Effector CD4-positive, alpha-beta T cell (primary cell): ENCODE measurements around the gene GPR183.

ENCODE experiments used
- DNase-seq: peaks from one replicate; pipeline ENCODE4 v3.0.0-alpha.2; 2020

GPR183 gene

DNA sequence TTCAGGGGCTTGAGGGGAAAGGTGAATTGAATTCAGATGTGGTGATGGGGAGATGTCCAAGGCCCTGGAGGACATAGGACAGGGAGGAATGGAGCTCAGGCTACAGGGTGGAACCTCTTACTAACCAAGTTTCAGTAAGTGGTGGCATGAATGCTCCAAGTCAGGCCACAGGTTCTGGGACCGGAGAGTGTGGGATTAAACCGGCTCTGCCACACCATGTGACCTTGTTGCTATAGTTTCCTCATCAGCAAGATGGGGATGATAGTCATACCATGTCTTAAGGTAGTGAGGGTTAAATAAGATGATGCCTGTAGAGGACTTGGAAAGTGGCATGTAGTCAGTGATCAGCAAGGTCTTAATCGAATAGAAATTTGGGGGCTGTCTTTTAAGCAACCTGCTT lies 16.3 kb downstream of the GPR183 start:
- DNase-seq, result no peak

DNA sequence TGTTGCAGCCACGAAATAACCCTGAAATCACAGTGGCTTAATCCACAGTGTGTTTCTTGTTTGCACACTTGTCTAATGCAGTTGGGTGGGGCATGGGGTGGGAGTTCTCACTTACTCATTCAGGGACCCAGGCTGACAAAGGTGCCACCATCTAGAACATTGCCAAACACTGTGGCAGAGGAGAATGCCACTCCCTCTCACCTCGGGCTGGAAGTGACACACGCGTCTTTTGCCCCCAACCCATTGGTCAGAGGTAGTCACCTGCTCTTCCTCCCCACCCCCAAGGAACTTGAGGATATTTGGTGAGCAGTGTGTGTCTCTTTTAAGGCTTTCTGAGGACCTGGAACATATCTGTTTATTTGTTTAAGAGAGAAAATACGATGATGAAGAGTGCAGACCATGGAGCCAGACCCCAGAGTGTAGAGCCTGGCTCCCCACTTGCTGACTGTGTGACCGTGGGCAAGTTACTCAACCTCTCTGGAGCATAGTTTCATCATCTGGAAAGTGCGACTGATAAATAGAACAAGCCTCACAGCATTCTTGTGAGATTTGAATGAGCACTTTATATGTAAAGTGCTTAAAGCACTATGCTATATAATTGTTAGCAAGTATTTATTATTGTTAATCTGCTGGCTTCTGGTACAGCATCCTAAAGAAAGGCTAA lies 17.4 kb downstream of the GPR183 start:
- DNase-seq, result peak; percentile 30

DNA sequence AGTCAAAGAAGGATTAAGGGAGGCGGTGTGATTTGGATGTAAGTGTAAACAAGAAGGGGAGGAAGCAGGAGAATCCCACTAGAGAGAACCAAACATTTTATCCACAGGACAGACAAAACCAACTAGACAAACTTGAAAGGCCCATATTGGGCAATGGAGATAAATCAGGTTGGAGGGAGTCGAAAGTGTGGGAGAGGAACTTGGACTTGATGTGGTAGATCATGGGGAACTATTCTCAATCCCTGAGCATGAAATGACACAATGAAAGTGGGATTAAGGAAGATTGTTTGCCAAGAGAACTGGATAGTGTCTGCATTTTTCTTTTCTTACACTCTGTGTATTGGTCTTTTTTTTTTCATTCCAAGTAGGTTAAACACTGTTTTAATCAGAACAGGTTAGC lies 17.9 kb downstream of the GPR183 start:
- no peak for DNase-seq

- DNase-seq, result no peak
Measured at GRCh38 chr13:99288089-99288488, 19.1 kb downstream of the GPR183 start.

- no peak for DNase-seq
Measured at GRCh38 chr13:99287551-99287950, 19.6 kb downstream of the GPR183 start.

- no peak for DNase-seq
Measured at GRCh38 chr13:99285432-99286182, 21.6 kb downstream of the GPR183 start.

GRCh38 chr13:99282264-99283231 lies 24.7 kb downstream of the GPR183 start:
- no peak for DNase-seq

GRCh38 chr13:99281811-99282263 lies 25.4 kb downstream of the GPR183 start:
- DNase-seq, result peak; percentile 49

DNA sequence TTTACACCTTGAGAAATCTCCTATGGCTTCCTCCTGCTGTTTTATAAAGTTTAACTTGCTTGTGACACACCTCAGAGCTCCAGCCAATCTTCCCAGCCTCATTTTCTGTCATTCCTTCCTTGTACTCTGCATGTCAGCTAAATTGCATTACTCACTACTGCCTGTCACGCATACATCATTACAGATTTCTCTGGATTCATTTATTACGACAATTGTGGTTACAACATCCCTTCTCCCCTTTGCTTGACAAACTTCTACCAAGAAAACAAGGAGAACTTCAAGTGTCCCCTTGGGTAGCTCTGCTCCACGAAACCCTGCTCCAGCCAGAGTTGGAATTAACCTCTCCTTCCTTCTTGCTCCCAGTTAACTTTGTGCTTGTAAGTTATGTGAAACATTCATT lies 27.0 kb downstream of the GPR183 start:
- DNase-seq, result no peak

DNA sequence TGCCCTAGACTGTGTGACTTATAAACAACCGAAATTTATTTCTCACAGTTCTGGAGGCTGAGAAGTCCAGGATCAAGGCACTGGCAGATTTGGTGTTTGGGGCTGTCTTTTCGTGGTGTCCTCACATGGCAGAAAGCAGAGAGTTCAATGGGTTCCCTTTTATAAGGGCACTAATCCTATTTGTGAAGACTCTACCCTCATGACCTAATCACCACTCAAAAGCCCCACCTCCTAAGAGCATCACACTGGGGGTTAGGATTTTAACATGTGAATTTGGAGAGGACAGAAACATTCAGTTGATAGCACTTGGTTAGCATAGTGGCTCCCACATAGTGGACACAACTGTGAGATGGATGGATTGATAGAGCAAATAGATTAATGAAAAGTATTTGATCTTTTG lies 27.6 kb downstream of the GPR183 start:
- no peak for DNase-seq

- DNase-seq, result no peak
Measured at GRCh38 chr13:99278843-99279242, 28.4 kb downstream of the GPR183 start.

DNA sequence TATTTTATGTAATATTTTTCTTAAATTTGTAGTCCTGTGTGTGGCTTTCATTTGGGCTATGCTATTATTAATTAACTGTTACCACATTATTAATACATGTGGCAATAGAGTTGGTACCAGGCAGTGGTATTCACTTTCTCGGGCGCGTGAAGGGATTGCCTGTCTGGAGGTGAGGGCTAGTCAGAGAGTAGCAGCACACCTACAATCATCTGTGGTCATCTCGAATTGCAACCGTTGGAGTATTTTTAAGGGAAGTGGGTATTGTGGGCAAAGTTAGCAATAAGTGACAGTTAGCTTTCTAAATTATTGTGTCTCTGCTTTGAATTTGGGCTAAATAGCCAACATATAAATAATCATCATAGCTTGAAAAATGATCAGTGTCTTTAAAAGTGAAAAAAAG lies 29.0 kb downstream of the GPR183 start:
- DNase-seq, result no peak

DNA sequence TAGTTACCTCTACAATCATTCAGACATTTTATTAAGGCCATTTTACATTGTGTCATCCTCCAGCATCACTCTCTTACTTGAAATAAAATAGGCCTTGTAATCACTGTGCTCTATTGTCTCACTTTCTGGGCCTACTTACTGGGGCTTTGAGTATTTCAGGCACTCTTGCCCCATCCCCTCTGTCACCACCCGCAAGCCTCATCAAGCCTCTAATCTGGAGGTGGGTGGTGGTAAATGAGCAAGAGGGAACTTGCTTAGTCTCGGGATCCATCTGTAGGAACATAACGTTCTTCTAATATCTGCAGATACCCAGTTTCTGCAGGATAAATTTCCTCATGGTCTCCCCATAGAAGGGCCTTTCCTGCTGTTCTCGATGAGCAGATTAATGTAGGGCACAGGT lies 29.6 kb downstream of the GPR183 start:
- DNase-seq, result no peak

- DNase-seq, result no peak
Measured at GRCh38 chr13:99276706-99277105, 30.5 kb downstream of the GPR183 start.

GRCh38 chr13:99275093-99275469 lies 32.1 kb downstream of the GPR183 start:
- DNase-seq, result peak; percentile 26

DNA sequence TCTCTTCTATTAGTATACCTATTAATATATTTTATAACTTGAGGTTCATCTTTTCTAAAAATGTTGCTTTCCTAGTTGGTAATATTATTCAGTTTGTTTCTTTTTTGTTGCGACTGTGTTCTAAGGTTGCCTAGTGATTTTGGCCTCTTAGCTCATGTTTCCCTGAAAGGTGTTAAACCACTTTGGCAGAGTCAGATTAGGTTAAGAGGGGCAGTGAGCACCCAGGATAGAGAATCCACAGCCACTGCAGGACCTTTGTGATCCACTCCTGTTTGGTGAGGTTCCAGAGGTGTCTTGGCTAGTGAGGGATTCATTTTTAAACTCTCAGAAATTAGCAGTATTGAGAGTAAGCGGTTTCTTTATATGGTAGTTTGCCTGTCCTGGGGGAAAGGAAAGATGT lies 34.1 kb downstream of the GPR183 start:
- DNase-seq, result no peak

GRCh38 chr13:99272481-99272880 lies 34.7 kb downstream of the GPR183 start:
- no peak for DNase-seq

GRCh38 chr13:99271249-99271648 lies 36.0 kb downstream of the GPR183 start:
- no peak for DNase-seq

GRCh38 chr13:99270518-99270917 lies 36.7 kb downstream of the GPR183 start:
- DNase-seq, result no peak

- no peak for DNase-seq
Measured at GRCh38 chr13:99269627-99270241, 37.5 kb downstream of the GPR183 start.

DNA sequence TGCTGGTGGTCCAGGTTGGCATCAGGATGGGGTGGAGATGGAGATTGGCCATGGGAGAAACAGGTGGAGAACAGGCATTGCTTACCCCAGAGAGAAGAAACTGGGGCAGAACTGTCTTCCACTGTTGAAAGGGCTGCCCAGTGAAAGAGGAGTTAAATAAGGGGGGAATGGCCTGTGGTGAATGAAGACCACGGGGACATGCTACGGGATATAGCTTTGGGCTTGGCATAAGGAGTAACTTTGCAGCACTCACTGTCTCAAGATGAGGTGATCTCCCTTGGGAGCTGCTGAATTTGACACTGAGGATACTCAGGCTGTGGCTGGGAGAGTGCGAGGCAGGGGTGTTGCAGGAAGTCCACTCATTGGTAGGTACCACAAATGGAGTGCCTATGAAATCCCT lies 38.4 kb downstream of the GPR183 start:
- no peak for DNase-seq

DNA sequence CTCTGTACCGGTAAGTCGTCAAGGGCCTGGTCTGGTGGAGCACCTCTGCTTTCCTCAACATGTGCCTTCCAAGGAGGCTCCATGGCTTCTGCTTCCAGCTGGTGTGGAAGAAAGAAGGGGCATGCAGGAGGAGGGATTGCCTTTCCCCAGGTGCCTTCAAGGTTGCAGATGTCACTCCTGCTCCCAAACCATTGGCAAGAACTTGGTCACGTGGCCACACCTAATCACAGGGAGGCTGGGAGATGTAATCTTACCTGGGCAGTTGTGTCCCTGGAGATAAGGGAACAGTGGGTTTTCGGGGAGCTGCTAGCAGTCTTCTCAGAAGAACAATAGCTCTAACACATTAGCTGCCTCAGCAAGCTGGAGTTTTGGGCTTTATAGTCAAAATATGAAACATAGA lies 39.3 kb downstream of the GPR183 start:
- no peak for DNase-seq

- DNase-seq, result no peak
Measured at GRCh38 chr13:99266827-99267226, 40.4 kb downstream of the GPR183 start.
